PFSK-1 (cell line): ENCODE results near the gene LPAR6.

ENCODE experiments used
- FOXP2 ChIP-seq: optimal IDR thresholded peaks from 2 replicates; pipeline ENCODE3; 2011; ENCODE audit warnings: borderline replicate concordance, control low read depth, inconsistent platforms; ENCODE audit not compliant: insufficient read depth; ENCODE audit errors: extremely low read length, extremely low read depth
- POLR2AphosphoS5 ChIP-seq: IDR thresholded peaks from 2 replicates; pipeline ENCODE4 v1.6.1; 2012; ENCODE audit warnings: low read depth, mild to moderate bottlenecking, control low read depth, low read length, moderate library complexity
- REST ChIP-seq, 2 experiments: IDR thresholded peaks; 2 replicates each; pipeline versions ENCODE4 v1.6.1 to v1.8.0; 2011 to 2012; ENCODE audit warnings: low read depth in 2 of 2, low read length in 2 of 2, control low read depth in 1 of 2, inconsistent platforms in 1 of 2, mild to moderate bottlenecking in 1 of 2, moderate library complexity in 1 of 2; ENCODE audit not compliant: insufficient read depth in 1 of 2
- SIN3A ChIP-seq: IDR thresholded peaks from 2 replicates; pipeline ENCODE4 v1.6.1; 2012; ENCODE audit warnings: mild to moderate bottlenecking, low read length, moderate library complexity, borderline replicate concordance; ENCODE audit not compliant: insufficient read depth
- TAF1 ChIP-seq: IDR thresholded peaks from 2 replicates; pipeline ENCODE4 v1.6.1; 2012; ENCODE audit warnings: low read length, control low read depth, borderline replicate concordance; ENCODE audit not compliant: insufficient read depth

The LPAR6 gene

GRCh38 chr13:48402325-48402932 is 10.5 kb downstream of the LPAR6 start:
- TF ChIP-seq TAF1 (no peak), SIN3A (no peak), REST (IDR thresholded peaks at IDR 0.05; ENCODE audit: insufficient read depth in 1 of 2, low read depth in 2 of 2, low read length in 2 of 2) (no peak), FOXP2 (no peak), POLR2AphosphoS5 (no peak)

- no peak for TF ChIP-seq TAF1
- no peak for TF ChIP-seq POLR2AphosphoS5
- no peak for TF ChIP-seq REST (IDR thresholded peaks at IDR 0.05; ENCODE audit: insufficient read depth in 1 of 2, low read depth in 2 of 2, low read length in 2 of 2)
- TF ChIP-seq FOXP2 = no peak
- TF ChIP-seq SIN3A = no peak
Observed at GRCh38 chr13:48401480-48401879, 11.4 kb downstream of the LPAR6 start.

GRCh38 chr13:48400850-48401291 is 12.0 kb downstream of the LPAR6 start:
- TF ChIP-seq SIN3A (no peak), FOXP2 (no peak), REST (IDR thresholded peaks at IDR 0.05; ENCODE audit: insufficient read depth in 1 of 2, low read depth in 2 of 2, low read length in 2 of 2) (no peak), TAF1 (no peak)

GRCh38 chr13:48400090-48400694 is 12.7 kb downstream of the LPAR6 start:
- TF ChIP-seq FOXP2 = no peak
- TF ChIP-seq POLR2AphosphoS5 = no peak
- TF ChIP-seq TAF1 = no peak
- TF ChIP-seq REST (IDR thresholded peaks at IDR 0.05; ENCODE audit: insufficient read depth in 1 of 2, low read depth in 2 of 2, low read length in 2 of 2) = no peak
- TF ChIP-seq SIN3A = no peak
